GM23248 (cell line): Measurements from ENCODE around the gene LNX2.

Source experiments
- EZH2 ChIP-seq: fragments of 200-600 bp; sonication (generic); IDR thresholded peaks from 2 replicates; pipeline ENCODE4 v1.6.1; 2018; ENCODE audit warnings: antibody characterized with exemption, mild to moderate bottlenecking; ENCODE audit not compliant: insufficient read depth, poor library complexity, severe bottlenecking
- EZH2phosphoT487 ChIP-seq: fragments of 200-600 bp; sonication (generic); IDR thresholded peaks from 2 replicates; pipeline ENCODE4 v1.6.1; 2018; ENCODE audit warnings: antibody characterized with exemption, moderate library complexity, mild to moderate bottlenecking, low read depth; ENCODE audit not compliant: insufficient read depth

DNA sequence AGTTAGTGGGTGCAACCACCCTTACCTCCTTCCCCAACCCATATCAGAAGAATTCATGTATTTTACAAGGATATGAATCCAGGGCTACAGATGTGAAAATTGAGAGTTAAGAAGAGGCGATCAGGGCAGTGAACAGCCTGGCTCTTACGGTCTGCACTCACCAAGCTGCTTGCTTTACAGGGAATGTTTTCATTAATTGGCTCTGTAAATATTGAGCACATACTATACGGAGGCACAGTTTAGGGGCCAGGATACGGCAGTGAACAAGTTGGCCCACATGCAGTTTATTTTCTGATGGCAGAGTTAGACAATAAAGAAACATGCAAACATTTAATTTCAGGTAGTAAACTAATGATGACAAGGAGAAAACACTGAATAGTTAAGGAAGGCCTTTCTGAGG lies 7.8 kb upstream of the LNX2 start:
- TF ChIP-seq EZH2 (no peak), EZH2phosphoT487 (no peak)
